GM13977 (cell line): ENCODE results near the gene PCTP.

Experiments
- DNase-seq: peaks from one replicate; pipeline ENCODE4 v3.0.0; 2012; ENCODE audit warnings: low spot score
- in situ Hi-C: fragments of 300-500 bp; cut with MboI; formaldehyde crosslinking; loops from one replicate; pipeline ENCODE4 v1.12.0; 2022; ENCODE audit warnings: low sequenced_read_pairs, low pct_unique_long_range_greater_than_20kb, mixed read lengths, inconsistent platforms; ENCODE audit not compliant: unreplicated experiment
- TF ChIP-seq, protein P1 (sequence below): IDR thresholded peaks from 2 replicates; pipeline ENCODE4 v1.5.1; 2012; ENCODE audit warnings: mild to moderate bottlenecking, control low read depth; ENCODE audit not compliant: insufficient read depth; ENCODE audit errors: extremely low read depth, missing control alignments

Gene PCTP

DNA sequence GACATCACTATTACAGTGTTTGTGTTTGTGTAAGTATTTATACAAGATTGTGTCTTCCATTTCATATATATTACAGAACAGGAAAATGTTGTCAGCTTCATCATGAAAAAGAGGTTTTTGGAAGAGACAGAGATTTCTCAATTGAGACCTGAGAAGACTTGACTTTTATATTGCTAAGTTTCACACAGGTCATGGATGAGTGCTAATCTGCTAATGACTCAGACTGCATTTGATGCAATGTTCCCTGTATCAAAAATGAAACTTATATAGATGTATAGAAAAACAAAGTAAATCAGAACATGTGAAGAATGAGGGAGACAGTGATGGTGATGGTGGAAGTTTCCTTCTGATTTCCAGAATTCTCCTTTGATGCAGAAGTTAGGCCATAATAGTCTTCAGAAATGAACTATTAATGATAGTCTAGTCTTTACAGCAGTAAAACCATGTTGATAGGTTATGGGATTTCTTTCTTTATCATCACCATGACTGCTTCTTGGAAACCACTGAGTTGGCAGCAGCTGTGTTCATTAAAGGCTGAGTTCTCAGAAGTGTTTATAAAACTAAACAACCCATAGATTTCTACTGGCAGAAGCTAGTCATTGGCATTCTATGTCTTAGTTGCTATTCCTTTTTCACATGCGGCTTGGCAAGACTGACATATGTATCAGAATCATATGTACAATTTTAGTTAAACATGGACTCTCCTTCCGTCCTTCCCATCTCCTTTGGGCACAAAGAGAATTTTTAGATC is 56.1 kb downstream of the PCTP start:
- DNase-seq: no peak
- in situ Hi-C loops: no loop called here
- TF ChIP-seq, protein P1, sequence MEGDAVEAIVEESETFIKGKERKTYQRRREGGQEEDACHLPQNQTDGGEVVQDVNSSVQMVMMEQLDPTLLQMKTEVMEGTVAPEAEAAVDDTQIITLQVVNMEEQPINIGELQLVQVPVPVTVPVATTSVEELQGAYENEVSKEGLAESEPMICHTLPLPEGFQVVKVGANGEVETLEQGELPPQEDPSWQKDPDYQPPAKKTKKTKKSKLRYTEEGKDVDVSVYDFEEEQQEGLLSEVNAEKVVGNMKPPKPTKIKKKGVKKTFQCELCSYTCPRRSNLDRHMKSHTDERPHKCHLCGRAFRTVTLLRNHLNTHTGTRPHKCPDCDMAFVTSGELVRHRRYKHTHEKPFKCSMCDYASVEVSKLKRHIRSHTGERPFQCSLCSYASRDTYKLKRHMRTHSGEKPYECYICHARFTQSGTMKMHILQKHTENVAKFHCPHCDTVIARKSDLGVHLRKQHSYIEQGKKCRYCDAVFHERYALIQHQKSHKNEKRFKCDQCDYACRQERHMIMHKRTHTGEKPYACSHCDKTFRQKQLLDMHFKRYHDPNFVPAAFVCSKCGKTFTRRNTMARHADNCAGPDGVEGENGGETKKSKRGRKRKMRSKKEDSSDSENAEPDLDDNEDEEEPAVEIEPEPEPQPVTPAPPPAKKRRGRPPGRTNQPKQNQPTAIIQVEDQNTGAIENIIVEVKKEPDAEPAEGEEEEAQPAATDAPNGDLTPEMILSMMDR: no peak

DNA sequence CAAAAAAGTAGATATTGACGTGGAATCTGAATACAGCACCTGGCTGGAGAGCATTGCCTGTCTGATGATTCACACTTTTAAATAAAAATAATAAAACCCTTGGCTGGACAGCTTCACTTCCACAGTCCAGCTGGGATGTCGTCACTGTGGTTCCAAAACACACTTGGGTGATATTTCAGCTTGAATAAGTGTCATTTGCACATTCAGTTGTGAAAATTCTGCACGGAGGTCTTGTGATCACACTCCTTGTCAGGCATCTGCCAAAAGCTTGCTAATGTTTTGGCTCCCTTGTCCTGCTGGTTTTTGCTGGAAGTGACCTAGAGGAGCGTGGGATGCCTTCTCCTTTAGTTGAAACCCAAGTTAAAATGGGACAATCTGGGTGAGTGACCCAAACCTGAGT is 60.7 kb downstream of the PCTP start:
- in situ Hi-C loops: no loop called here
- TF ChIP-seq, protein P1: no peak
- no peak for DNase-seq

DNA sequence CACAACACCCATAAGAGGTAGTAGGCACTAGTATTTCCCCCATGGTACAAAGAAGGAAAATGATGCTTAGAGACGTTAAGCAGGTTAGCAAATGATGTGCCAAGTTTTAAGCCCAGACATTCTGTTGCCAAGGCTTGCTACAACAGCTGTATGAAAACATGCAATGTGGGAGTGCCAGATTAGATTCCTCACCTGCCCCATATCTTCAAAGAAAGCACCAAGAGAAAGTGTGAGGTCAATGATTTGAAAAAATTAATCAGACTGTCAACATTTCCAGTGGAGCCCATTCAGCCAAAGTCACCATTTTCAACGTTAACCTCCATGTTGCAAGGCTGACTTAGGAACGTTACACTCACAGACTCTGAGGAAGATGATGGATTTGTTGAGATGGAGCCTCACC is 61.5 kb downstream of the PCTP start:
- DNase-seq: no peak
- TF ChIP-seq, protein P1: no peak
- in situ Hi-C loops: no loop called here

DNA sequence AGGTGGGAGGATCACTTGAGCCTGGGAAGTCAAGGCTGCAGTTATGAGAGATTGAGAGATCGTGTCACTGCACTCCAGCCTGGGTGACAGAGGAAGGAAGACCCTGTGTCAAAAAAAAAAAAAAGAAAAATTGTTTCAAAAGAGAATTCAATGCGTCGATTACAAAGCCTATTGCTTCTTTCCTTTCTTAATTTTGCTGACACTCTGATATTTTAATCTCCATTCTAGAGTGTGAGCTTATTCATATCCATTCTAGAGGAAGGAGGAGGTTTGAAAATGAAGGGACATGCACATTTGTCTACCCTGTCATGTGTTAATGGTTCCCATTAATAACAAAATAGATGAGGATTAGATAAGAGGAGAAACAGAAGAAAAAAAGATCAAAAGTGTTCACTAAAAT is 63.1 kb downstream of the PCTP start:
- in situ Hi-C loops: no loop called here
- no peak for DNase-seq
- TF ChIP-seq, protein P1: no peak

DNA sequence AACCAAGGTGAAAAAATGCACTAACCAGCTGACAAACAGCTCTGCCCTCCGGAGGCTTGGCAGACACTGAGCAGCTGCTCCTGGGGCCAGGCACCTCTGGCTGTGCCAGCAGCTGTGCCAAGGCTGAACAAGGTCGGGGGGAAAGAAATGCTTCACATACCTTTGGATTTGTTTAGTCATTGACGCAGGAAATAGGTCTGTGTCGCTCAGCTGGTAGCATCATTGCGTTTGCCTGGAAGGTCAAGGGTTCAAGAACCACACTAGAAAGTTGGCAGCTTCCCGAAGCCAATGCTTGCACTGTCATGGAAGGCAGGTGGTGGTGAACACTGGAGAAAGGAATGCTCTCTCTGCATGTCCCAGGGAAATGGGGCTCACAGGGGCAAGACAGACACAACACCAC is 63.5 kb downstream of the PCTP start:
- TF ChIP-seq, protein P1: no peak
- no peak for DNase-seq
- in situ Hi-C loops: no loop called here

DNA sequence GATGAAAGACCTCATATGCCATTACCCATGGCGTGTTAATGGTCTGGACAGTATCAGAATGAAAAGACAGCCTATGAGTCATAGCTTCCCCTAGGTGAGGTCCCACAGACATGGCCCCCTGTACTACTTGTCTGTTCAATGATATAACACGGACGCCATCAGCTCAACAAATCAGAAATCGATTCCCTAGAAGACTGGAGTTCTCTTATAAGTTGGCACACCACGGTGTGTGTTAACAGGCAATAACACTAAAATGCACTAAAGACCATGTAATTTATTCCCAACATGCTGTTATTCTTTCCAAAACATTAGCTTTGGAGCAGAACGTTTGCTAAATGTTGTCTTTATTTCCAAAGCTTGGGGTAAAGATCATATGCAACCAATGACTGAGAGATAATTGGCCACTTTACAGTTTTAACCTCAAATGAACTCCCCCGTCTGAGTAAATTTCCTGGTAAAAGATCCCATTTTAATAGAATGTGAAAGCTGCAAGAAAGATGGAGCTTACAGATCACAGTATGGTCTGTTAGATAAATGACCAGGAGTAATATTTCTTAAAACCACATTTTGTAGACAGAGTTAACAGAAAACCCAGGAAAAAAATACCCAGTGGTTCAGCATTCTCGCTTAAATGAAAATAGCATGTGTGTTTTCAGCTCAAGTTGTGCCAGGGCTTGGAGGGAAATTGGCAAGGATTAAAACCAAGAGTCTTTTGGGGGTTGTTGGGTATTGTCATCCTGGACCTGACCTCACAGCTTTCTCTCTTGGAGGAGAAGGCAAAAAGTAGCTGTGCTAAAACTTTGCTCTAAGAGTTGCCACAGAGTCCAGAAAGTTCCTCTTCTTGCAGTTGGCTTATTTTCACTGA is 65.9 kb downstream of the PCTP start:
- no peak for DNase-seq
- TF ChIP-seq, protein P1: no peak
- in situ Hi-C loops: no loop called here
